ENCODE results near the gene CCL16. TPM values are rescaled to one million over a fixed set of nuclear protein-coding genes. Genes with fewer than 3 reads are reported as not detected.
"Not testable (repeated sequence)": the region's sequence is repeated elsewhere in the genome, so short reads cannot be mapped to it uniquely, and the experiment has no call there.

CCL16 gene, protein sequence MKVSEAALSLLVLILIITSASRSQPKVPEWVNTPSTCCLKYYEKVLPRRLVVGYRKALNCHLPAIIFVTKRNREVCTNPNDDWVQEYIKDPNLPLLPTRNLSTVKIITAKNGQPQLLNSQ
- polyA plus RNA-seq (ENCODE audit: insufficient read length in 10 of 10), result under 1 TPM in 9 of 10 donors, not detected in 1; 0.11 to 0.56 (median 0.17) TPM
- long read RNA-seq, donor 1, result 0 reads
- long read RNA-seq, donor 2, result 0 reads
- long read RNA-seq, donor 3, result 0 reads
- long read RNA-seq, donor 4, result 0 reads
- long read RNA-seq, donor 5, result 0 reads
- long read RNA-seq, donor 6, result 0 reads
- long read RNA-seq, donor 7, result 0 reads
- long read RNA-seq, donor 8, result 0 reads
- long read RNA-seq, donor 9, result 0 reads

DNA sequence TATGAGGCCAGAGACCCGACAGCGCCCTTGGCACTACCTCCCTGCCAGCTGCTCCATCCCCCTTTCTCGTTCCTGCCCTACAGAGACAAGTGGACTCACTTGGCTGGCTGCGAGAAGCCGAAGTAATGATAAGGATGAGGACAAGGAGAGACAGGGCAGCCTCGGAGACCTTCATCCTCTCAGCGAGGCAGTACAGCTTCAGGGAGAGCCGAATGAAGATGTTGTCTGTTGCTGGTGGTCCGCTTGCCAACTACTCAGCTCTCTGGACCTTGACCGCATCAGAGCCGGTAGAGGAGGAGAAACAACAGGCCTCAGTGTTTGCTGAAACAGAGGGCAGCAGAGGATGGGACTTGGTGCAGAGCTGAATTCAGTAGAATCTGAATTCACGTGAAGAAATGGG is at the start of gene CCL16:
CCL16 (minus strand) TSS at position 252 of the 400 bp plus-strand sequence; CDS start at position 175, 77 bp downstream.
- no peak for DNase-seq

DNA sequence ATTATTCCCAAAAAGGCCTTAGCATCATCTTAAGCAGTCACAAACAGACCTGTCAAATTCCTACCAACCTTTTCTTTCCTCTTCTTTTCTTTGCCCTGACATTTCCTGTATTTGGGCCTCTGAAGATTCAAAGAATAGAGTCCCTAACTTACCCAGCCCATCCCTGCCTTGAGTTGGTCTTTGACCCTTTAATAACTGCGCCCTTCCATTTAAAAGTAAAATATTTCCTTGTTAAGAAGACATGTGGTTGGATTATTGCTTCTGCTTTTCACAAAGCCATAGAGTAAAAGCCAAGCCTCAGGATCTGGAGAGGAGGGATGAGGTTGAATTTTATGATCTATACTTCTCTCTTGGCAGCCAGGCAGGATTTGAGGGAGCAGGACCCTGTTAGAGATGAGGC is 49.7 kb upstream of the CCL16 start:
- no peak for DNase-seq

DNA sequence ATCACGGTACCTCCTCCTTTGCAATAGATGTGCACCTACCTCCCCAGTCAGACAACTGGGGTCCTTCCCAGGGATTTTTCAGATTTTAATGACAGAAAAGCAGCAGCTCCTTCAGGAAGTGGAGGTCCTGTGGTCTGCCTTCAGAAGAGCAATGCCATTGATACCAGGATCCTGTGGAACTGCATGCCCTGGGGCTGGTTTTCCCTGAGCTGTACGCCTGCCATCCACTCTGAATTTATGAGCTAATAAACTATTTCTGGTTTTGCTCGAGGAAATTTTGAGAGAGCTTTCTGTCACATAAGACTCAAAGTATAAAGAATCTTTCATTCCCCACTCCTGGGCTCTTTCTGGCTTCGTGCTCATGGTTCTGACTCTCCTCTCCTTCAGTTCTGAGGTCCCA is 46.5 kb upstream of the CCL16 start:
- DNase-seq, result no peak

DNA sequence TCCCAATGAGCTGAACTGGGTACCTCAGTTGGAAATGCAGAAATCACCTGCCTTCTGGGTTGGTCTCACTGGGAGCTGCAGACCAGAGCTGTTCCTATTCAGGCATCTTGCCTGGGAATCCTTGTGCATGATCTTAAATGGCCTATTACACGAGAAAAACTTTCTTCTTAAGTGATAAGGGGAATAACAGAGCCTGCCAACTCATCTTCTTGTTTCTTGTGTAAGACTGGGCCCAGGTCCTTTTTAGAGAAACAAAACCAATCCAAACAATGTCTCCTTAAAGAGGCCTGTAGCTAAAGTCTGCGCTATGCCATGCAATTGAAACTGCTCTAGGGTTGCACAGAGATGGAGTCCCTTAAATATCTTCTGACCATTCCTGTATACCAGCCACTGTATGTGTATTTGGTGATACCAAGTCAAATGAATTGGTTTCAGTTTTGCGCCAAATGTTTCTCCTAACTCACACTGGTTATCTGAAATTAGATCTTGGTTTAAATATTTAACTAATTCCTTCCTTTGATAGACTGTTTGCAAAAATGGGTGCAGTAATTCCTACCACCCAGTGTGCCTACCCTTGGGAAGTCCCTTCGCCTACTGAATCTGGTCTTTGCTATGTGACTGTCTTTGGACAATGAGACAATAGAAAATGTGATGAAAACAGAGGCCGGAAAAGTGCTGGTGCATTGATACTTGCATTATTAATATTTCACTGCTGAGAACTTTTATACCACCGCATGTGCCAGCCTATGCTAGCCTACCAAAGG is 43.0 kb upstream of the CCL16 start:
- no peak for DNase-seq

DNA sequence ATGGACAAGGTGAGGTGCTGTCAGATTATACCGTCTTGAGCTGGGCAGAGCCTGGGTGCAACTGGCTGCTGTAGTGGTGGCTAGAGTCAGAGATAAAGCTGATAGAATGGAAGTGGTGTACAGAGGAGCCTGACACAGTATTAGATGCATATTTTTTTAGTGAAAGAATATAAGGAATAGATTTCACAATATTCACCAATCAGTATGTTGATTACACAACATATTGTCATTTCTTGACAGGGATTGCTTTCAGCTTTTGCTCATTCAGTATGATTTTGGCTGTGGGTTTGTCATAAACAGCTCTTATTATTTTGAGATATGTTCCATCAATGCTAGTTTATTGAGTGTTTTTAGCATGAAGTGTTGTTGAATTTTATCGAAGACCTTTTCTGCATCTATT is 38.1 kb upstream of the CCL16 start:
- DNase-seq, result no peak

DNA sequence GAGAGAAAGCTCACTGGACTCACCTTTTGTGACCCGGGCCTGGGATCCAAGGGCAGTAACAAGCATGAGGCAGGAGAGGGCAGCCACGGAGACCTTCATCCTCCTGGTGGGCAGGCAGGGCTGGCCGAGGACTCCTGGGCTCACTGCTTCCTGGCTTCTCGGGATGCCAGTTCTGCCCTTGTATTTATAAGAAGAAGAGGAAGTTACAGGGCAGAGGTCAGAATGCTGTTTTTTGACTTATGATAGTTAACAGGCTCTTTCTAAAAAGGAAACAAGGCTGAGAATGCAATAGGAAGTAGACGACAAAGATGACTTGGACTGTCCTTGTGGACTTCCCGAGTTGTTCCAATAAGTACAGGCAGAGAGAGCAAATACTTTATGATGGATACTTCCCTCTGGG is 36.5 kb upstream of the CCL16 start, which contains the start of gene CCL23:
CCL23 (minus strand) TSS at position 174 of the 400 bp plus-strand sequence; CDS start at position 99, 75 bp downstream.
- DNase-seq, result peak in 1 of 3 donors; percentile 12

DNA sequence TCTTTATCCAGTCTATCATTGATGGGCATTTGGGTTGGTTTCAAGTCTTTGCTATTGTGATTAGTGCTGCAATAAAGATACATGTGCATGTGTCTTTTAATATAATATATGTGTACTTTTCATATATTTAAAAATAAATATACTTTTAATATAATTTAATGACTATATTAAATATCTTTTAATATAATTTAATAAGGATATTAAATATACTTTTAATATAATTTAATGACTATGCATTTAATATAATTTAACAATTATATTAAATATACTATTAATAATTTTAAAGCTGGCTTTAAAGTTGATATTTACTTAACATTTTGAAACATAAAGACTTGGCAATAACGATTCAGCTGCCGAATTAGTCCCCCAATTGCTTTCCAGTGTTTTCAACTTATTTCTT is 35.3 kb upstream of the CCL16 start:
- no peak for DNase-seq

DNA sequence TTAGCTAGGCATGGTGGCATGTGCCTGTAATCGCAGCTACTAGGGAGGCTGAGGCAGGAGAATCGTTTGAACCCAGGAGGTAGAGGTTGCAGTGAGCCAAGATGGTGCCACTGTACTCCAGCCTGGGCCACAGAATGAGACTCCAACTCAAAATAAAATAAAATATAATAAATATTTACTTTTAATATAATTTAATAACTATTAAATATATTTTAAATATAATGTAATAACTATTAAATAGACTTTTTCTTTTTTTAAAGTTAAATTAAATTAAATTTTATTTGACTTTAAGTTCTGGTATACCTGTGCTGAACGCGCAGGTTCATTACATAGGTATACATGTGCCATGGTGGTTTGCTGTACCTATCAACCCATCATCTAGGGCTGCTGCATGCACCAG is 34.6 kb upstream of the CCL16 start:
- DNase-seq, result not testable (repeated sequence)

DNA sequence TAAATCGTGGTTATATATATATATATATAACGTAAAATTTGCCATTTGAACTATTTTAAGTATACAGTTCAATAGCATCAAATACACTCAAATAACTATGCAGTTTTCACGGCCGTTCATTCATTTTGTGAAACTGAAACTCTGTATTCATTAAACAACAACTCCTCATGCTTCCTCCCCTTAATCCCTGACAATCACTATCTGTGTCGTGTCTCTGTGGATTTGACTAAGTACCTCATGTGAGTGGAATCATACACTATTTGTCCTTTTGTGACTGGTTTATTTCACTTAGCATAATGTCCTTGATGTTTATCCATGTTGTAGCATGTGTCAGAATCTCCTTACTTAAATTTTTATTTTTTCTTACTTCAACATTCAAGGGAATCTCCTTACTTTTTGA is 33.6 kb upstream of the CCL16 start:
- DNase-seq, result no peak

DNA sequence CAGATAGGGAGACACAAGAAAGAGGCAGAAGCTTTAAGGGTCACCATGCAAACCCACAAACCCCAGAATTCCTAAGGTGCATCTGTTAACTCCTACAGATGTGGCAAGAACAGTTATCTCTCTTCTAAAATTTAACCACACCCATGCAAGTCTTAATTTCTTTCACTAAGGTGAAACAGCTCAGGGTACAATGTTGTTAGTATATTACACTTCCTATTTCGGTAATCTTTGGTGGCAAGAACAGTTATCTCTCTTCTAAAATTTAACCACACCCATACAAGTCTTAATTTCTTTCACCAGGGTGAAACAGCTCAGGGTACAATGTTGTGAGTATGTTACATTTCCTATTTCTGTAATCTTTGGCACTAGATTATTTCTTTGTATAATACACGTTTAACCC is 29.9 kb upstream of the CCL16 start:
- DNase-seq, result no peak

DNA sequence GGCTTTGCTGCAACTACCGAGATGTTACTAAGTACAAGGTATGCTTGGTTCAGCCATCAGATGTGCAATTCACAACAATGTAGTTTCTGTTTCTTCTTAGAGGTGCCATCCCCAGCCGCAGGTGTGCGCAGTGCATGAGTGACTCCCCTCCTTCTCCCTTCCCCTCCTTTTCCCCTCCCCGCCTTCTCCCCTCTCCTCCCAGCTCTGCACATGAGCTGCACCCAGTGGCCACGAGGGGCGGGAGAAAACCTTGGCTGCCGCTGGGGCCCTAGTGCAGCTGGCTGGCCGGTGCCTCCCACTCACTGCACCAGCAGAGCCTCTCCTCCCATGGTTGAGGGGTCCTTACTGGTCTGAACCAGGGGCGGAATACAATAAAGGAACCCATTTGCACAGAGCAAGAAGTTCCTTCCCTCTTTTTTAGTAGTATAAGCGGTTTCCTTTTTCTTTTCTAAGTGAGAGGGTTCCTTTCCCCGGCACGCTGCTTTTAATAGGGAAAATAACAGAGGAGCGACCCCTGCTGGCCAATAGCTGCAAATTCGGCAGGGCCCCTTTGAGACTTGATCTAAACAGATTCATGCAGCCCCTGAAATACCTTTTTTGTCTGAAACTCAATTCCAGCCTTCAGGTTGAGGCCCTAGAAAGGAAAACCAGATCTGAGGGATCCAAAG is 27.8 kb upstream of the CCL16 start:
- no peak for DNase-seq

DNA sequence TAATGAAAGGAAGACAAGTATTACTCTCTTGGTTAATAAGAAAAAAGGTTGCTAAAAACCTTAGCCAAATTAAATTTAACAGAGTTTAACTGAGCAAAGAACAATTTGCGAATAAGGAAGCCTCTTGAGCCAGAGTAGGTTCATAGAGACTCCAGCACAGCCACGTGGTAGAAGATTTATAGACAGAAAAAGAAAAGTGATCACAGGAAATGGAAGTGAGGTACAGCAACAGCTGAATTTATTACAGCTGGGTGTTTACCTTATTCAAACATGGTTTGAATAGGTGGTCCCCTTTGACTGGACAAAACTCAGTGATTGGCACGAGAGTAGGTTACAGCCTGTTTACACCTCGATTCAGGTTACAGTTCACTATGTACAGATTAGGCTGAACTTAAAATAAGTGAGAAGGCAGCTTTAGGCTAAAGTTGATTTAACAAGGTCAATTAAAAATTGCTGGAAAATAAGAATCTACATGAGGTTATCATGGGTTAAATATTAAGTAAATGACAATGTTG is 23.4 kb upstream of the CCL16 start:
- no peak for DNase-seq

DNA sequence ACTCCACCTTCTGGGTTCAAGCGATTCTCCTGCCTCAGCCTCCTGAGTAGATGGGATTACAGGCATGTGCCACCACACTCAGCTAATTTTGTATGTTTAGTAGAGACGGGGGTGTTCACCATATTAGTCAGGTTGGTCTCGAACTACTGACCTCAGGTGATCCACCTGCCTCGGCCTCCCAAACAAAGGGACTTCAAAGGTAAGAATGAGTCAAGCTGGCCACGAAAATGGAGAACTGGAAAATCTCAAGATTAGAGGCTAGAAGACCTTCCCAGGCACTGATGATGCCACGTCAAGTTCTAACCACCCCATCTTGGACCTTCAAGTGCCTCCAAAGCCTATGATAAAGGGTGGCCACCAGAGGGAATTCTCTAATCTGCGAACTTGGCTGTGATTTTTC is 21.3 kb upstream of the CCL16 start:
- no peak for DNase-seq

DNA sequence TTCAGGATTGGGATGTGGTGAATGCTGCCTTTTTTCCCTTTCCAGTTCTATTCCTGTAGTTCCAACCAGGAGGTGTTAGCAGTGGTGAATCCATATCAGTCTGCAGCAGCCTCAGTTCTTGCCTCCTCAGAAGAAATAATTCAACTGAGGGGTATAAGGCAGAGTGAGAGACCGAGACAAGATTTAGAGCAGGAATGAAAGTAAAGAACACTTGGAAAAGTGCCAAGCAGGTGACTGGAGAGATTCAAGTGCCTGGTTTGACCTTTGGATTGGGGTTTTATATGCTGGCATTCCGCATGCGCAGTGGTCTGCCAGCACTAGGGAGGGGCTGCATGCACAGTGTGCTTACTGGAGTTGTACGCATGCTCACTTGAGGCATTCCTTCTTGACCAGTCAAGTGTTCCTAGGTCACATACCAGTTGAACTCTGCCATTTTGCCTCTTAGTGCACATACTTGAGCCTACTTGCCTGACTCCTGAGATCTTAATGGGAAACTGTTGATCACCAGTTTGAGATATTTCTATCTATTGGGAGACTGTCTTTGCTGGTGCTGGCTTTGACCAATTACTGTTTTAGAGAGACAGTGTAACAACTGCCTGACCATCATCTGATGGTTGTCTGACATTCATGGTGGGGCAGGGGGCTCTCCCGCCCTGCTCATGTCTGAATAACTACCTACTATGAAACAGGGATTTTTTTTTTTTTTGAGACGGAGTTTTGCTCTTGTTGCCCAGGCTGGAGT is 20.7 kb upstream of the CCL16 start:
- no peak for DNase-seq

DNA sequence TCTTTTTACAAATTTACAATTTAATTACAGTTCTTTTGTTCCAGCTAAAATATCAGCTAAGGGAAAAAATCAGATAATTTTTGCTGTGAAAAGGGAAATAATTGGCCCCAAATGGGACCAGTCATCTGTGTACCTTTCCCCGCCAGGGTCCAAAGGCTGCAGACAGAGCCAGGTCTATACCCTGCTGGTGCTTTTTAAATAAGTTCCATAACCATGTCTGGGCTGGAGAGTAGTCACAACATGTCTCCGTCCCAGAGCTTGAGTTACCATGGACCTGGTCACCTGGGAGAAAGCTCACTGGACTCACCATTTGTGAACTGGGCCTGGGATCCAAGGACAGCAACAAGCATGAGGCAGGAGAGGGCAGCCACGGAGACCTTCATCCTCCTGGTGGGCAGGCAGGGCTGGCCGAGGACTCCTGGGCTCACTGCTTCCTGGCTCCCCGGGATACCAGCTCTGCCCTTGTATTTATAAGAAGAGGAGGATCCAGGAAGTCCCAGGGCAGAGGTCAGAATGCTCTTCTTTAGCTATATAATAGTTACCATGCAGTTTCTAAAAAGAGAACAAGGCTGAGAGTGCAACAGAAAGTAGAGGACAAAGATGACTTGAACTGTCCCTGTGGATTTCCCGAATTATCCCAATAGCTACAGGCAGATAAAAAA is 19.9 kb upstream of the CCL16 start, which contains the start of gene CCL15:
CCL15 (minus strand) TSS at position 444 of the 662 bp plus-strand sequence; CDS start at position 383, 61 bp downstream.
- no peak for DNase-seq

DNA sequence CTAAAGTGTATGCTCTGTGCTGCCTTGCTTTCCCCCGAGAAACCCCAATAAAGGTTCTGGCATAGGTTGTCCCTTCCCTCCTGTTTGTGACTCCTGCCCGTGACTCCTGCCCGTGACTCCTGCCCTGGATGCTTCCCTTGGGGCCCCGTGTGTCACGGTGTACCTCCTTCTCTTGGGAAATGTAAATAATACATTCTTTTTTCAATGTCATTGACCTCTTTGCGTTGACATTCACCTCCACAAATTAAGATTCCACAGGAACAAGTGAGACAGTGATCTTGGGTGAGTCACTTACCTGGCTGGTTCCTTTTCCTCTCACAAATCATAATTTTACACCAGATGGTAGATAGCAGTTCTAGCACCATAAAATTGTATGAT is 19.4 kb upstream of the CCL16 start:
- DNase-seq, result no peak

DNA sequence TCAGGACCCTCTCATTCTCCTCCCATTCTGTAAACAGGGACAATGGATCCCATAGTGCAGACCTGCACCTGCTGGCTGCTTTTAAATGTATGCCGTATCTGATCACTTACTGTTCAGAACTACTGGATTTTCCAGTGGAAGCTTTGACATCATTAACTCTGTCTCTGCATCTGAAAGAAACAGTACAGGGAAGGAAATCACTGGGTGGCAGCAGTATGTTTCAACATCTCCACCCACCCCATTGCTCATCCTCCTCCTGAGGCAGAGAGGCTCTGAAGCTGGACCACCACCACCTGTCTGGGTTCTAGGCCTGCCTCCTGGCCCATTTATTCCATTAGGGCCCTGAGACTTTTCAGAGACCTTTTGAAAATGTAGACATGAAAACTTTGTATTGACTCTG is 17.5 kb upstream of the CCL16 start:
- no peak for DNase-seq

DNA sequence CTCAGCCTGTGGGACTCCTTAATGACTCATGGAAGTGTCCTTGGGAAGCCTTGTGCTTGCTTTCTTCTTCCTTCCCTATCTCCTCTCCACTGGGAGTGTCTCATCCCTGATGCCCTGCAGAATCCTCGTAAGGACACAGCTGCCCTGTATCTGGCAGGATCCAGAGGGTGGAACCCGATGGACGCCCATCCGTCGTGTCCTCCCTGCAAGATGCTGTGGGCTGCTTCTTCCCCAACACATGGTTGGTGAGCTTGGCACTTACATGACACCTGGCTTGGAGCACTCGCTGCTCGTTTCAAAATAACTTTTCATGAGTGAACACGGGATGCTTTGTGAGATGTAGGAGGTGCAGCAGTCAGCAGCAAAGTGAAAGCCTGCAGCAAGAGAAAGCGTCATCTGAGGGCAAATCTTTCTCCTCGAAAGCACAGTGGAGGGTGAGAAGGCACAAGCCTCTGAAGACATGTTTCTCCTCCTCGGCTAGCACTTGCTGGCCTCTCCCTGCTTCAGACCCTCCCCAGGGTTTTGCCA is 16.8 kb upstream of the CCL16 start:
- no peak for DNase-seq

DNA sequence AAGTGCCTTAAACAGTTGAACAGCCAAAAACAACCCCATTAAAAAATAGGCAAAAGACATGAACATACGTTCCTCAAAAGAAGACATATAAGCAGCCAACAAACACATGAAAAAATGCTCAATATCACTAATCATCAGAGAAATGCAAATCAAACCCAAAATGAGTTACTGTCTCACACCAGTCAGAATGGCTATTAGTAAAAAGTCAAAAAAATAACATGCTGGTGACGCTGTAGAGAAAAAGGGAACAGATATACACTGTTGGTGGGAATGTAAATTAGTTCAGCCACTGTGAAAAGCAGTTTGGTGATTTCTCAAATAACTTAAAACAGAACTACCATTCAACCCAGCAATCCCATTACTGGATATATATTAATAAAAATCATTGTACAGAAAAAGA is 14.0 kb upstream of the CCL16 start:
- not testable (repeated sequence) for DNase-seq

DNA sequence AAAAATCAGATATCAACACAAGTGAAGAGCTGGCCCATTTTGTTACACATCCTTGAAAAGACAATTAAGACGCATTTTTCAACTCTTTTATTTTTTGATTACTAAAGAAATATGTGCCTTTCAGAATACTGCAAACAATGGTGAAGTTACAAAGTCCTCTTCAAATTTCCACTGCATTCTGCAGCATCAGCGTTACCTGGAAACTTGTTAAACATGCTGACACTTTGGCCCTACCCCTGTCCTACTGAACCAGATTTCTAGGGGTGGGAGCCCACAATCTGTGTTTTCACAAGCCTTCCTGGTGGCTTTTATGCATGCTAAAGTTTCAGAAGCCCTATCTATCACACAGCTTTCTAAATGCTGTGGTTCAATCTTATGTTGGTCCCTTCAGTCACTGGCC is 9.8 kb upstream of the CCL16 start:
- no peak for DNase-seq

DNA sequence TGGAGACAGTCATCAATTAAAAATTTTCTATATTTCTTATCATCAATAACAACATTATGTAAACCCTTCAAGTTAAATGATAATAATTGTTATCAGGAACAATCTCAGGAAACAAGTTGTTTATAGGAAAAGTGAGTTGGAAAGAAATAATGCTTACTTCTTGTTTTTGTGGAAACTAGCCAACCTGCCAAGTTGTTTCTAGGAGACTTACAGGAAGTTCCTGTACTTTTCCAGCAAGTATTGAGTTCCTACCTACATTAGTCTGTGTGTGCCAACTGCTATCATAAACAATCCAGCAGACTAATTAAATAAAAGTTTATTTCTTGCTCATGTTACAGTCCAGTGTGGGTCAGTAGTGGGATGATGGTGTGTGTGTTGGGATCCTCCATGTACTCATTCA is 6.9 kb upstream of the CCL16 start:
- no peak for DNase-seq

Measured in muscle of back (tissue), 13 donors.